K562 (cell line): ENCODE measurements around the gene VWA7. TPM values are rescaled to one million over a fixed set of nuclear protein-coding genes. Genes with fewer than 3 reads are reported as not detected.

Experiments used
- BRF1 ChIP-seq: IDR thresholded peaks from 3 replicates; pipeline ENCODE4 v1.6.1; 2011; ENCODE audit warnings: borderline replicate concordance, mild to moderate bottlenecking; ENCODE audit not compliant: insufficient read length; ENCODE audit errors: extremely low read depth
- GTF2A2 ChIP-seq: IDR thresholded peaks from 2 replicates; pipeline ENCODE4 v1.6.1; 2016; ENCODE audit warnings: mild to moderate bottlenecking, missing genetic modification characterization, missing compliant biosample characterization
- KAT8 ChIP-seq: fragments of 450-650 bp; IDR thresholded peaks from 2 replicates; pipeline ENCODE4 v1.6.1; 2016; ENCODE audit warnings: low read depth, mild to moderate bottlenecking
- MCM7 ChIP-seq, 2 experiments: fragments of 450-650 bp; IDR thresholded peaks; 2 replicates each; pipeline ENCODE4 v1.6.1; 2016 to 2018
- NCOA4 ChIP-seq: fragments of 450-650 bp; IDR thresholded peaks from 2 replicates; pipeline ENCODE4 v1.6.1; 2018; ENCODE audit warnings: mild to moderate bottlenecking; ENCODE audit not compliant: partially characterized antibody
- NEUROD1 ChIP-seq: fragments of 150-350 bp; IDR thresholded peaks from 2 replicates; pipeline ENCODE4 v1.6.1; 2014; ENCODE audit warnings: borderline replicate concordance, low read length, low read depth; ENCODE audit not compliant: partially characterized antibody
- SIN3A ChIP-seq, 2 experiments: fragments of 150-350 bp in 1 of 2; IDR thresholded peaks; 2 replicates each; pipeline ENCODE4 v1.6.1; 2011 to 2016; ENCODE audit warnings: borderline replicate concordance in 2 of 2, low read depth in 2 of 2, low read length in 2 of 2, mild to moderate bottlenecking in 2 of 2, moderate library complexity in 2 of 2; ENCODE audit not compliant: control insufficient read depth in 1 of 2
- SMARCA5 ChIP-seq: fragments of 450-650 bp; IDR thresholded peaks from 2 replicates; pipeline ENCODE4 v1.6.1; 2016
- SOX6 ChIP-seq: fragments of 450-650 bp; IDR thresholded peaks from 2 replicates; pipeline ENCODE4 v1.6.1; 2014; ENCODE audit warnings: mild to moderate bottlenecking
- STAG1 ChIP-seq: sonication (generic); formaldehyde crosslinking; IDR thresholded peaks from 2 replicates; pipeline ENCODE4 v1.5.0; 2020; ENCODE audit warnings: missing genetic modification reagents, borderline replicate concordance
- XRCC4 ChIP-seq: IDR thresholded peaks from one replicate; pipeline ENCODE4 v1.6.1; 2011; ENCODE audit not compliant: insufficient read depth, insufficient read length; ENCODE audit errors: extremely low read depth
- YY1 ChIP-seq, 3 experiments: IDR thresholded peaks; 2 replicates each; pipeline ENCODE4 v1.6.1; 2011; ENCODE audit warnings: low read length in 2 of 3, mild to moderate bottlenecking in 2 of 3, moderate library complexity in 2 of 3, borderline replicate concordance in 1 of 3, control low read depth in 1 of 3, low read depth in 1 of 3; ENCODE audit not compliant: insufficient read depth in 3 of 3, insufficient replicate concordance in 2 of 3, control insufficient read depth in 1 of 3, insufficient read length in 1 of 3; ENCODE audit errors: extremely low read depth in 1 of 3
- ZFP36 ChIP-seq: fragments of 150-350 bp; IDR thresholded peaks from 2 replicates; pipeline ENCODE4 v1.6.1; 2018; ENCODE audit warnings: low read length, low read depth; ENCODE audit not compliant: partially characterized antibody
- ZNF124 ChIP-seq: sonication (generic); formaldehyde crosslinking; IDR thresholded peaks from 2 replicates; pipeline ENCODE4 v1.8.1; 2022; ENCODE audit warnings: missing genetic modification reagents
- polyA plus RNA-seq, 8 experiments: library from polyadenylated mRNA; depleted of rRNA in 4 of 8; stranded (reverse) in 5 of 8; unstranded in 3 of 8; fragments of >200 nt; fragmentation: Nextera tagmentation in 2 of 8; fragmentation: Illumina TruSeq in 1 of 8; extraction: Ambion mirVana in 2 of 8; extraction: Trizol in 1 of 8; gene quantifications; 2 replicates each; pipeline versions ENCODE4 v1.2.1 to v1.2.3, GENCODE V29; 2011 to 2014; ENCODE audit warnings: inconsistent platforms in 1 of 8, missing spikeins in 1 of 8
- total RNA-seq, 7 experiments: library from RNA; depleted of rRNA in 6 of 7; stranded (reverse); fragments of >200 nt in 6 of 7; fragmentation: Illumina TruSeq in 2 of 7; extraction: Trizol in 2 of 7; gene quantifications; 2 replicates each; pipeline versions ENCODE4 v1.2.1 to v1.2.3, GENCODE V29; 2011 to 2021; ENCODE audit warnings: low replicate concordance in 1 of 7
- TF ChIP-seq, protein P1 (sequence below), 3 experiments: fragments of 200-800 bp in 1 of 3; fragments of 250-450 bp in 1 of 3; fragments of 450-650 bp in 1 of 3; sonication (Bioruptor Pico) in 1 of 3; sonication (Bioruptor generic) in 1 of 3; formaldehyde crosslinking in 1 of 3; IDR thresholded peaks; 2 replicates each; pipeline versions ENCODE4 v1.6.1 to v1.8.0; 2016 to 2022; ENCODE audit warnings: mild to moderate bottlenecking in 2 of 3, missing genetic modification characterization in 2 of 3, missing compliant biosample characterization in 1 of 3, moderate library complexity in 1 of 3
- TF ChIP-seq, protein P2 (sequence below): sonication (generic); IDR thresholded peaks from 2 replicates; pipeline ENCODE4 v1.6.1; 2016
- TF ChIP-seq, protein P3 (sequence below): sonication (generic); formaldehyde crosslinking; IDR thresholded peaks from 2 replicates; pipeline ENCODE4 v1.8.0; 2022; ENCODE audit warnings: mild to moderate bottlenecking, missing genetic modification reagents

The VWA7 gene
- total and polyA plus RNA-seq, 9 of the 15 experiments (the other 6 are each of a cell fraction or from before 2014, with no cell fraction given): 0.18 to 2.9 (median 0.95) TPM

DNA sequence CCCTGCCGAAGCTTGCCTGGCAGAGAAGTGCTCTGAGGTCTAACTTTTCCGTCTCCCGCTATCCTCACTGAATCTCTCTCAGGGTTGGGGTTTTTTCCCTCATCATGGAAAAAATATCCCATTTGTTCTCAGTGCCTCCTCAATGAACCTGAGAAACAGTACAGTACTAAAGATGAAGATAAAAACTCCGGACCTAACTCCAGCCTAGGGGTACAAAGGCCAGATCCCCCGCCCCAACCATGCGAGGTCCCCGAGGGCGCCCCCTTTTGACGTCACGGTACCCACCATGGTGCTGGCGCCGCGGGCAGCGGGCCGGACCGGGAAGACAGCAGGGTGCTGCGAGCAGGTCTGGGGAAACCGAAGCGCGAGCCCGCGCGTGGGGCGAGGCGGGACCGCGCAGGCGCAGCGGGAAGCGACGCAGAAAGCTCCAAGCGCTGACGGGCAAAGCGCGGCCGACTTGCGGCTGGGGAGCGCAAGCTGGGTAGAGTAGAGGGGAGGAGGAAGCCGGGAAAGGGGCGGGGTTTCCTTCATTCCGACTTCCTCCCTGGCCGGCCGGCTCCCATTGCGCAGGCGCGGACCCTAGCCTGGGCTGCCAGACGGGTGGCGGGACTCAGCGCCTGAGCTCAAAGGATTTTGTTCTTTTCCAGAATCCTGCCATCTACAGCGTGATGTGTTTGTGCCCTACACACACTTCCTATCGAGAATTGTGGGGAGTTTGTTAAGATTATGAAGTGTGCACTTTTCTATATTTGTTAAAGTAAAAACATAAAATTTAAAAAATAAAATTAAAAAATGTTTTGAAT, 29.5 kb upstream of the VWA7 start, which contains the start of gene LSM2 (continued):
- peak; percentile 55; the same call in 1 of the 2 replicates for TF ChIP-seq SOX6
- no peak for TF ChIP-seq ZFP36
- peak; percentile 77 for TF ChIP-seq NEUROD1
- TF ChIP-seq BRF1: no peak
- TF ChIP-seq, protein P1, sequence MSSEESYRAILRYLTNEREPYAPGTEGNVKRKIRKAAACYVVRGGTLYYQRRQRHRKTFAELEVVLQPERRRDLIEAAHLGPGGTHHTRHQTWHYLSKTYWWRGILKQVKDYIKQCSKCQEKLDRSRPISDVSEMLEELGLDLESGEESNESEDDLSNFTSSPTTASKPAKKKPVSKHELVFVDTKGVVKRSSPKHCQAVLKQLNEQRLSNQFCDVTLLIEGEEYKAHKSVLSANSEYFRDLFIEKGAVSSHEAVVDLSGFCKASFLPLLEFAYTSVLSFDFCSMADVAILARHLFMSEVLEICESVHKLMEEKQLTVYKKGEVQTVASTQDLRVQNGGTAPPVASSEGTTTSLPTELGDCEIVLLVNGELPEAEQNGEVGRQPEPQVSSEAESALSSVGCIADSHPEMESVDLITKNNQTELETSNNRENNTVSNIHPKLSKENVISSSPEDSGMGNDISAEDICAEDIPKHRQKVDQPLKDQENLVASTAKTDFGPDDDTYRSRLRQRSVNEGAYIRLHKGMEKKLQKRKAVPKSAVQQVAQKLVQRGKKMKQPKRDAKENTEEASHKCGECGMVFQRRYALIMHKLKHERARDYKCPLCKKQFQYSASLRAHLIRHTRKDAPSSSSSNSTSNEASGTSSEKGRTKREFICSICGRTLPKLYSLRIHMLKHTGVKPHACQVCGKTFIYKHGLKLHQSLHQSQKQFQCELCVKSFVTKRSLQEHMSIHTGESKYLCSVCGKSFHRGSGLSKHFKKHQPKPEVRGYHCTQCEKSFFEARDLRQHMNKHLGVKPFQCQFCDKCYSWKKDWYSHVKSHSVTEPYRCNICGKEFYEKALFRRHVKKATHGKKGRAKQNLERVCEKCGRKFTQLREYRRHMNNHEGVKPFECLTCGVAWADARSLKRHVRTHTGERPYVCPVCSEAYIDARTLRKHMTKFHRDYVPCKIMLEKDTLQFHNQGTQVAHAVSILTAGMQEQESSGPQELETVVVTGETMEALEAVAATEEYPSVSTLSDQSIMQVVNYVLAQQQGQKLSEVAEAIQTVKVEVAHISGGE (CRISPR knock-in tag; IDR thresholded peaks at IDR 0.05): peak in 1 of 3 experiments; percentile 89; a peak in 2 of 6 replicates
- TF ChIP-seq, protein P2, sequence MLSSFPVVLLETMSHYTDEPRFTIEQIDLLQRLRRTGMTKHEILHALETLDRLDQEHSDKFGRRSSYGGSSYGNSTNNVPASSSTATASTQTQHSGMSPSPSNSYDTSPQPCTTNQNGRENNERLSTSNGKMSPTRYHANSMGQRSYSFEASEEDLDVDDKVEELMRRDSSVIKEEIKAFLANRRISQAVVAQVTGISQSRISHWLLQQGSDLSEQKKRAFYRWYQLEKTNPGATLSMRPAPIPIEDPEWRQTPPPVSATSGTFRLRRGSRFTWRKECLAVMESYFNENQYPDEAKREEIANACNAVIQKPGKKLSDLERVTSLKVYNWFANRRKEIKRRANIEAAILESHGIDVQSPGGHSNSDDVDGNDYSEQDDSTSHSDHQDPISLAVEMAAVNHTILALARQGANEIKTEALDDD: no peak; the same call in 1 of the 2 replicates
- no peak for TF ChIP-seq SMARCA5
- TF ChIP-seq MCM7 (IDR thresholded peaks at IDR 0.05): no peak
- TF ChIP-seq, protein P3, sequence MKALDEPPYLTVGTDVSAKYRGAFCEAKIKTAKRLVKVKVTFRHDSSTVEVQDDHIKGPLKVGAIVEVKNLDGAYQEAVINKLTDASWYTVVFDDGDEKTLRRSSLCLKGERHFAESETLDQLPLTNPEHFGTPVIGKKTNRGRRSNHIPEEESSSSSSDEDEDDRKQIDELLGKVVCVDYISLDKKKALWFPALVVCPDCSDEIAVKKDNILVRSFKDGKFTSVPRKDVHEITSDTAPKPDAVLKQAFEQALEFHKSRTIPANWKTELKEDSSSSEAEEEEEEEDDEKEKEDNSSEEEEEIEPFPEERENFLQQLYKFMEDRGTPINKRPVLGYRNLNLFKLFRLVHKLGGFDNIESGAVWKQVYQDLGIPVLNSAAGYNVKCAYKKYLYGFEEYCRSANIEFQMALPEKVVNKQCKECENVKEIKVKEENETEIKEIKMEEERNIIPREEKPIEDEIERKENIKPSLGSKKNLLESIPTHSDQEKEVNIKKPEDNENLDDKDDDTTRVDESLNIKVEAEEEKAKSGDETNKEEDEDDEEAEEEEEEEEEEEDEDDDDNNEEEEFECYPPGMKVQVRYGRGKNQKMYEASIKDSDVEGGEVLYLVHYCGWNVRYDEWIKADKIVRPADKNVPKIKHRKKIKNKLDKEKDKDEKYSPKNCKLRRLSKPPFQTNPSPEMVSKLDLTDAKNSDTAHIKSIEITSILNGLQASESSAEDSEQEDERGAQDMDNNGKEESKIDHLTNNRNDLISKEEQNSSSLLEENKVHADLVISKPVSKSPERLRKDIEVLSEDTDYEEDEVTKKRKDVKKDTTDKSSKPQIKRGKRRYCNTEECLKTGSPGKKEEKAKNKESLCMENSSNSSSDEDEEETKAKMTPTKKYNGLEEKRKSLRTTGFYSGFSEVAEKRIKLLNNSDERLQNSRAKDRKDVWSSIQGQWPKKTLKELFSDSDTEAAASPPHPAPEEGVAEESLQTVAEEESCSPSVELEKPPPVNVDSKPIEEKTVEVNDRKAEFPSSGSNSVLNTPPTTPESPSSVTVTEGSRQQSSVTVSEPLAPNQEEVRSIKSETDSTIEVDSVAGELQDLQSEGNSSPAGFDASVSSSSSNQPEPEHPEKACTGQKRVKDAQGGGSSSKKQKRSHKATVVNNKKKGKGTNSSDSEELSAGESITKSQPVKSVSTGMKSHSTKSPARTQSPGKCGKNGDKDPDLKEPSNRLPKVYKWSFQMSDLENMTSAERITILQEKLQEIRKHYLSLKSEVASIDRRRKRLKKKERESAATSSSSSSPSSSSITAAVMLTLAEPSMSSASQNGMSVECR (CRISPR knock-in tag): peak; percentile 96; the same call in 1 of the 2 replicates
- TF ChIP-seq YY1 (IDR thresholded peaks at IDR 0.05; ENCODE audit: borderline replicate concordance in 1 of 3, control insufficient read depth in 1 of 3, extremely low read depth in 1 of 3, insufficient read depth in 3 of 3, insufficient read length in 1 of 3, insufficient replicate concordance in 2 of 3, low read depth in 1 of 3, low read length in 2 of 3): peak in 2 of 3 experiments; percentile 80 to 82
- peak; percentile 85; a peak in 3 of 4 replicates for TF ChIP-seq SIN3A (IDR thresholded peaks at IDR 0.05; ENCODE audit: borderline replicate concordance in 2 of 2, control insufficient read depth in 1 of 2, low read depth in 2 of 2, low read length in 2 of 2)
- TF ChIP-seq STAG1 (CRISPR knock-in tag): no peak
- TF ChIP-seq ZNF124 (CRISPR knock-in tag): no peak
- no peak for TF ChIP-seq XRCC4
- TF ChIP-seq NCOA4: no peak
- TF ChIP-seq GTF2A2 (tag): no peak
- no peak for TF ChIP-seq KAT8
